Activated gamma-delta T cell (primary cell): ENCODE data around the gene METTL27.
"Not testable (repeated sequence)": the region's sequence is repeated elsewhere in the genome, so short reads cannot be mapped to it uniquely, and the experiment has no call there.

Experiments used
- DNase-seq: peaks from one replicate; lab custom pipeline; 2025; lab: John Stamatoyannopoulos, UW

Gene METTL27

DNA sequence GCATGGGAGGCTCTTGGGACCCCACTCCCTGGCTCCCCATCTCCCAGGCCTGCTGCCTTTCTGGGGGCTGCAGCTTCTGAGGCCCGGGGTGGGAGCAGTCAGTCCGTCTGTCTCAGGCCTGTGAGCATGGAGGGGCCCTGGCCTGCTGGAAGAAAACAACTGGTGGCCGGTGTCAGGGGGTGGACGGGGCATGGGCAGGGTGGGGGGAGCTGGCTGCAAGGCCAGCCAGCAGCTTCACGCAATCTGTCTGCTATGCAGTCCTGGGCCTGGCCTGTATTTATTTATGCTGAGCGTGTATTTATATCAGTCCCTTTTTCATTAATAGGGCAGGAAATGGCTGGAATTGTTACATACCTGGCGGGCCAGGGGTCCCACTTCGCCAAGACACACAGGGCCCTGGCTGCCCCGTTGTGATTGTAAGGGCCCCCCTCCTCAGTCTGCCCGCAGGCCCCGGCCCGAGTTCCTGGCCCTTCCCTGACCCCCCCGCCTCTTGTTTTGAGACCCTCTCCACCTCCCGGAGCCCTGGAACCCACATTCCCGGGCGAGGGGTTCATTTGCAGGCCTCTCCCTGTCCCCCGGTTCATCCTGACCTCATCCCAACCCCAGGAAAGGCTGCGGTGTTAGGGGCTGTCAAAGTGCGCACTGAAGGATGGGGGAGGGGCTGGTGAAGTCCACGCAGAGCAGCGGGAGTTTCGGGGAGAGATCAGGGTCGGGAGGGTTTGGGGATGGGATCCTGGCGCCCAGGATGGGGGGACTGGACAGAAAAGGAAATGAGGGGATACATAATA lies 26.9 kb upstream of the METTL27 start:
- no peak for DNase-seq

DNA sequence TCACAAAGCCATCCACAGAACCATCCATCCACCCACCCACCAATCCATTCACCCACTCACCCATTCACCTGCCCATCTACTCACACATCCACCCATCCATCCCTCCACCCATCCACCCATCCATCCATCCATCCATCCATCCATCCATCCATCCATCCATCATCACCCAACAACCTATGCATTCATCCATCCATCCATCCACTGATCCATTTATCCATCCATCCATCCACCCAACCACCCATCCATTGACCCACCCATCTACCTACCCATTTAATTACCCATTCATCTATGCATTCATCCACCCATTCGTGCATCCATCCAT lies 24.1 kb upstream of the METTL27 start:
- no peak for DNase-seq

DNA sequence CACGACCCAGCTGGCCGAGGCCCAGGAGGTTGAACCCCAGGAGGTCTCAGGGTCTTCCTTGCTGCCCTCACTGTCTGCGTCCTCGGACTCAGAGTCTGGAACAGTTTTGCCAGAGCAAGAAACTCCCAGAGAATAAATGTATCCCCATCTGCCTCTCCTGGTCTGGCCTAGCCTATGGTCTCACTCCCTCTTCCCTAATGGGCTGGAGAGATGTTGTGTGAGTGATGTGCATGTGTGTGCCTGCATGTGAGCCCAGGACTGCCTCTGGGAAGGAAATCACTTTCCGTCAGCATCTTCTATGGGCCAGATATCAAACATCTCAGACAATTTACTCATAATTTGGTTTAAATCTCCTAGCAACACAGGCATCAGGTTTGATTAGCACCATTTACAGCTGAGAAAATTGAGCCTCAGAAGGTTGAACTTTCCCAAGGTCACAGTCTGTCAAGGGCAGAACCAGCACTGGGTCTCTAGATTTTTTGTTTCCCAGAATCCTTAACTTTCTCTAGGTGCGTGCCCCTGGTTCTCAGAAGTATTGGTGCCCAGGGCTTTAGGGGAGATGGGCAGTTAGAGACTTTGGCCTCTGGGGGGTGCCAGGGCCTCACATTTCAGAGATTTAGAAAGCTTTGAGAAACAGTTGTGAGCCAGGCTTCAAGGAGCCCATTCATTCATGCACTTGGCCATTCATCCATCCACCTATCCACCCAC lies 23.6 kb upstream of the METTL27 start:
- no peak for DNase-seq

DNA sequence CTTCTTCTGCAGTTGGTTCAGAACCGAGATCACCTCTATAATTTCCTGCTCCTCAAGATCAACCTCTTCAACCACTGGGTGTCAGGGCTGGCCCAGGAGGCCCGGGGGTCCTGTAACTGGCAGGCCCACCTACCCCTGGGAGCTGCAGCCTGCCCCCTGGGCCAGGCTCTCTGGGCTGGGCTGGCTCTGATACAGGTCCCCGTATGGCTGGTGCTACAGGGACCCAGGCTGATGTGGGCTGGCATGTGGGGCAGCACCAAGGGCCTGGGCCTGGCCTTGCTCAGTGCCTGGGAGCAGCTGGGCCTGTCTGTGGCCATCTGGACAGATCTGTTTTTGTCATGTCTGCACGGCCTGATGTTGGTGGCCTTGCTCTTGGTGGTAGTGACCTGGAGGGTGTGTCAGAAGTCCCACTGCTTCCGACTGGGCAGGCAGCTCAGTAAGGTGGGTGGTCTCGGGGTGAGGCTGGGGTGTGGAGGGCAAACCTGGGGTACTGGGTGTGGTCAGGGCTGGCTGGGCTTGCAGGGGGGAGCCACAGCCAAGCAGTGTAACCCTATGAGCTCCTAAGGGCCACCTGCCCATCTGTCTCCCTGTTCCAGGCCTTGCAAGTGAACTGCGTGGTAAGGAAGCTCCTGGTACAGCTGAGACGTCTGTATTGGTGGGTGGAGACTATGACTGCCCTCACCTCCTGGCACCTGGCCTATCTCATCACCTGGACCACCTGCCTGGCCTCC lies 22.8 kb upstream of the METTL27 start:
- DNase-seq = no peak

DNA sequence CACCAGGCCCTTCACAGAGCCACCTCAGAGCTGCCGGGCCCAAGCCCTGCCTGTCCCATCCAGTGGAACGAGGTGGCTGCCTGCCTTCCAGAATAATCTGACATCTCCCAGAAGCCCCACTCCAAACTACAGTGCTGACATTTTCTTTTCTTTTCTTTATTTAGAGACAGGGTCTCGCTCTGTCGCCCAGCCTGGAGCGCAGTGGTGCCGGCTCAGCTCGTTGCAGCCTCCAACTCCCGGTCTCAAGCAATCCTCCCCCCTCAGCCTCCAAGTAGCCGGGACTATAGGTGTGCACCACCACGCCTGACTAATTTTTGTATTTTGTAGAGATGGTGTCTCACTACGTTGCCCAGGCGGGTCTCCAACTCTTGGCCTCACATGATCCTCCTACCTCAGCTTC lies 19.0 kb upstream of the METTL27 start:
- DNase-seq = no peak

DNA sequence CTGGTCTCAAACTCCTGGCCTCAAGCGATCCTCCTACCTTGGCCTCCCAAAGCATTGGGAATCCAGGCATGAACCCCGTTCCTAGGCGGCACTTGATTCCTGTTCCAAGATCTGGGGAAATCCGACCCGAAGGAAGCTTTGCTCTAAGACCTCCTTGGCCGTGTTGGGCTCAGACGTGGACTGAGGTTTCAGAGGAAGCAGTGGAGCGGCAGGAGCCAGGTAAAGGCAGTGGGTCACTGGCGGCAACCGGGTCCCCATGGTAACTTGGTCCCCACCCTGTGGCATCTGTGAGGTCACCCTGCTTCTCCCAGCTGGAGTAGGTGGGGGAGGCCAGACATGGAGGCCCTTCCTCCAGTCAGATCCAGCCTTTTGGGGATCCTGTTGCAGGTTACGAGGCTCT lies 18.5 kb upstream of the METTL27 start, which contains the start of gene TMEM270:
TMEM270 (plus strand) TSS at position 301 of the 400 bp plus-strand sequence; CDS start at position 337, 36 bp downstream.
- no peak for DNase-seq

DNA sequence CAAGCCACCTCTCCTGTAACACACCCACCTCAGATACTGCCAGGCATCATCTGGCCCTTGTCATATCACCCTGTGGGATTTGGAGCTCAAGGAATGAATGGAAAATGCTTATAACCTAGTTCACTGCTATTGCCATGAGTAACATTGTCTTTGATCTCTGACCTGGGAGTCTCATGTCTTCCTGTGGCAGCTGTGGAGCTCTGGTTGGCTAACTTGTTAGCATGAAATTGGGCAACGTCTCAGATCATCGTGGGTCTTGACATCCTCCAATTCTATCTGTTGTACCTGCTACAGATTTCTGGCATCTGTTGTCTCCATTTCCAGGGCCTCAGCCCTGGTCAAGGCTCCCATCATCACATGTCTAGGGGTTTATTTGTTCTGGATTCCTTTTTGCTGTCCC lies 16.5 kb upstream of the METTL27 start:
- DNase-seq = no peak

DNA sequence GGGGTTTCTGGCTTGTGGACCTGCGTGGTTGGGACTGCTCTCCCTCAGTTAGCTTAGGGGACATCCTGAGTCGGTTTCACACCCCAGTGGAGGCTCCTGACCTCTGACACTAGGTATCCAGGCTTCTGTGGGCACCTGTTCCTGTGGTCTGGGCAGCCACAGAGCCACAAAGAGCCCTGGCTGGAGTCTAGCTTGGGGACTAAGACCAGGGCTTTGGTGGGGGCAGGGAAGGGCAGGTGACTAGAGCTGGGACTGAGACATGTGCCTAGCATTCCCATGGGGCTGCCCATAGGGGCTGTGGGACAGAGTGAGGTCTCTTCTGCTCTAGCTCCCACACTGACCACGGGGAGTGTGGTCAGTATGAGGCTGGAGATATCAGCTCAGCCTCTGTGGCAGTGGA lies 14.6 kb upstream of the METTL27 start:
- DNase-seq = no peak

DNA sequence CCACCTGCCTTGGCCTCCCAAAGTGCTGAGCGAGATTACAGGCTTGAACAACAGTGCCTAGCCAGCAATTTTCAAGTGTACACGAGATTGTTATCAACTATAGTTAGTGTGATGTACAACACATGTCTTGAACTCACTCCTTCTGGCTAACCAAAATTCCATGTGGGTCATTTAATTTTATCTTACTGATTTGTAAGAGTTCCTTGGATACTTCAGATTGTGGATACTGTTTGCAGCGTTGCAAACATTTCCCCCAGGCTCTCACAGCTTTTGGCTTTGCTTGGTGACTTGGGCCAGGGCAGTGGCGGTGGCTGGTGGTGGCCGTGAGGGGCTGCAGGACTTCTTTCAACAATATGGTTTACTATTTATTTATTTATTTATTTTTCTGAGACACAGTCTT lies 10.2 kb upstream of the METTL27 start:
- DNase-seq = no peak

DNA sequence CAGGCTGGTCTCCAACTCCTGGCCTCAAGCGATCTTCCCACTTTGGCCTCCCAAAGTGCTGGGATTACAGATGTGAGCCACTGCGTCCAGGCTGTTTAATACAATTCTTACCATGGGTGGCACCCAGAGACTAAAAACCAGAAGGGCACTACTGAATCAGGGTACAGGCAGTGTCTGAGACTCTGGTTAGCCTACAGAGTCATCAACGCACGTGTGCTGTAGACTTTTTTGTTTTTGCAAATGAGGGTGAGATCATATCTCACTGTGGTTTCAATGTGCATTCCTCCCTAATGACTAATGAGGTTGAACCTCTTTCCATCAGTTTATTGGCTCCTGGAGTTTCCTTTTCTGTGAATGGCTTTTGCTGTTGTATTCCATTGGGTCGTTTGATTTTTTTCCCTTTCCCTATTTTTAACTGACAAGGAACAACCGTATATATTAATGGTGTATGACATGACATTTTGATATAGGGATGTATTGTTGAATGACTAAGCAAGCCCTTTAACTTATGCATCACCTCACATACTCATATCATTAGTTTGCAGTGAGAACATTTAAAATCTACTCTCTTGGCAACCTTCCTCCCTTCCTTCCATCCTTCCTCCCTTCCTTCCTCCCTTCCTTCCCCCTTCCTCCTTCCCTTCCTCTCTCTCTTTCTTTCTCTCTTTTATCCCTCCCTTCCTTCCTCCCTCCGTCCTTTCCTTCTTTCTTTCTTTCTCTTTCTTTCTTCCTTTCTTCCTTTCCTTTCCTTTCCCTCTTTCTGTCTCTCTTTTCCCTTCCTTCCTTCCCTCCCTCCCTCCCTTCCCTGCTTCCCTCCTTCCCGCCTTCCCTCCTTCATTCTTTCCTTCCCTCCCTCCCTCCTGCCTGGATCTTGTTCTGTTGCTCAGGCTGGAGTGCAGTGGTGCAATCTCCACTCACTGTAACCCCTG lies 9.4 kb upstream of the METTL27 start:
- no peak for DNase-seq

DNA sequence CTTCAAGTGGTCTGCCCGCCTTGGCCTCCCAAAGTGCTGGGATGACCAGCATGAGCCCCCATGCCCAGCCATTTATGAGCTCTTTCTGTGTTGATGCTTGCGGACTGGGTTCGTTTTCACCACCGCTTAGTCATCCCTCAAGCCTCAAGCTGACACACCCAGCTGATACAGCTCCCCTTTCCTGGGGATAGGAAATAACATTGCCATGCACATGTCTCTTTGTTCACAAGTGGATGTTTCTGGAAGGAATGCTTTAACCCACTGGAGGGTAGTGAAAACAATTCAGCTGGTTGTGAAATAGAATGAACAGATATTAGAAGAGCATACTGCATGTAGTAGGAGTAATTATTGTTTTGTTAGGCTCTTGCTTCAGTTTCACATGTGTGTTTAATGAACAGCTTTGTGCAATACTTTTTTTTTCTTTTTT lies 8.5 kb upstream of the METTL27 start:
- DNase-seq = no peak

DNA sequence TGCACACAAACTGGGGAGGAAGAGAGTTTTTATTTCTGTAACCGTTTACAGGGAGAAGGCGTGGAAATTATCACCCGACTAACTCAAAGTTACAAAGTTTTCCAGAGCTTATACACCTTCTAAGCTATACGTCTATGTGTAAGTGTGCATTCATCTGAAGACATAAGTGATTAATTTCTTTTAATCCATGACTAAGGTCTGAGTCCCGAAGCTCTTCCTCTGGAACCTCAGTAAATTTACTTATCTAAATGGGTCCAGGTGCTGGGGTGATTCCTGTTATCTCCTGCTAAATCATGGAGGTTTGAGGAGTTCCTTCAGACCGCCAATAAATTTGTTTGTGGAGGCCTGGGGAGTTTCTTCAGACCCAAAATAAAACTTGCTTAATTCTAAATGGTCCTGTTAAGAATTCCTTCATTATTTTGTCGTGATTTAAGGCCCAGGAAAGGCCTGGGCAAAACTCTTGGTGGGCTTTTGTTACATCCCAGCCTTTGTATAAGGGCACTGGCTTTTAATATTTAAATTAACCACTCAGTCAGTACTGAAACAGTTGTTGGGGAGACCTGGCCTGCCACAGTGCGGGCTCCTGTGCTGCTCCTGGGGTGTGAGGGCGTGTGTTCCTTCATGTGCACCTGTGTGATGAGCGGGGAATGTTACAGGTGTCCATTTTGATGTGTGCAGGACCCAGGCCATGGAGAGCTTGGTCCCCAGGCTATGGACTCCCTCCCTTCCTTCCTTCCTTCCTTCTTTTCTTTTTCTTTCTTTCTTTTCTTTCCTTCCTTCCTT lies 5.8 kb upstream of the METTL27 start:
- no peak for DNase-seq

DNA sequence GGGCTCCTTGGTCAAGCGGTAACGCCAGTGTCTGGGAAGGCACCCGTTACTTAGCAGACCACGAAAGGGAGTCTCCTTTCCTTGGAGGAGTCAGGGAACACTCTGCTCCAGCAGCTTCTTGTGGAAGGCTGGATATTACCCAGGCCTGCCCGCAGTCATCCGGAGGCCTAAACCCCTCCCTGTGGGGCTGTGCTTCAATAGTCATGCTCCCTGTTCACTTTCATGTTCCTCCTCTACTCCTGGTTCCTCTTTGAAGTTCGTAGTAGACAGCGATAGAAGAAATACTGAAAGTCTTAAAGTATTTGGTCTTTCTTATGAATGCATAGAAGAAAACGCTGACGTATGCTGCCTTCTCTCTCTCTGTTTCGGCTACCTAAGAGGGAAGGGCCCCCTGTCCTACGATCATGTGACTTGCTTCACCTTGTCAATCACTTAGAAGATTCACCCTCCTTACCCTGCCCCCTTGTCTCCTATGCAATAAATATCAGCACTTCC lies 3.4 kb upstream of the METTL27 start:
- DNase-seq = not testable (repeated sequence)

DNA sequence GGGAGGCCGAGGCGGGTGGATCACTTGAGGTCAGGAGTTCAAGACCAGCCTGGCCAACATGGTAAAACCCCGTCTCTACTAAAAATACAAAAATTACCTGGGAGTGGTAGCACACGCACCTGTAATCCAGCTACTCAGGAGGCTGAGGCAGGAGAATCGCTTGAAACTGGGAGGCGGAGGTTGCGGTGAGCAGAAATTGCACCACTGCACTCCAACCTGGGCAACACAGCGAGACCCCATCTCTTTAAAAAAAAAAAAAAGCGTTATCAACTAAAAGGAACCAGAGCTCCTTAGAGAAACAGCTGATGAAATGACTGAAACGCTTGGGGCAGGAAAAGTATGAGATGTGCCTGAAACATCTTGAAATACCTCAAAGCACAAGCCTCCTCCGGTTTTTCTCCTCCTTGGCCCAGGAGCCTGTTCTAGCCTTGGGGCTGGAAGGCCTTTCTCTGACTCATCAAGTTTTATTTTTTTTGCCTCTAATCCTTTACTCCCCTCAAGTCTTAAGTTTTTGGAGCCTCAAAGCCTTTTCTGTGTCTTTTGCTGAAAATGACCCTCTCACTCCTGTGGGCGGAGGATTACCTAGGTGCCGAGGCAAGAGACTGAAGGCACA lies 2.6 kb upstream of the METTL27 start:
- no peak for DNase-seq

DNA sequence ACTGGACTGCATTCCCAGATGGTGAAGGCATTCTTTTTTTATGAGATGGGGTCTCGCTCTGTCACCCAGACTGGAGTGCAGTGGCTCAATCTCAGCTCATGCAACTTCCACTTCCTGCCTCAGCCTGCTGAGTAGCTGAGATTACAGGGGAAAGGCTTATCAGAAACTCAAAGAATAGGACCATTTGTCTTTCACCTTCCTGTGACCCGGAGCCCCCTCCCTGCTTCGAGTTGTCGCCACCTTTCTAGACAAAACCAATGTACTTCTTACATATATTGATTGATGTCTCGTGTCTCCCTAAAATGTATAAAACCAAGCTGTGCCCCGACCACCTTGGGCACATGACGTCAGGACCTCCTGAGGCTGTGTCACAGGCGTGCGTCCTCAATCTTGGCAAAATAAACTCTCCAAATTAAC lies 1.8 kb upstream of the METTL27 start:
- no peak for DNase-seq

DNA sequence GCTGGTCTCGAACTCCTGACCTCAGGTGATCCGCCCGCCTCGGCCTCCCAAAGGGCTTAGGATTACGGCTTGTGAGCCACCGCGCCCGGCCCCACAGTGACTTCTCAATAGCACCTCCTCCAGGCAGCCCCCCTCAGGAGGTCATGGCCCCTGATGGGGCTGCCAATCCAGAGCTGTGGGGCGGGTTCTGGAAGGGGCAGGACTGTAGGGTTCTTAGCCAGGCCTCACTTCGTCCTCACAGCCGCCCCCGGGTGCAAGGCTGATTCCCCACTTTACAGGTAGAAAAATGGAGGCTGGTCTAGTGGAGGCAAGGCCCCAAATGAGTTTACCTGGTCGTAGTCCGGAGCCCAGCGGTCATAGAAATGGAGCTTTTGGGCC lies 638 bp downstream of the METTL27 start:
- DNase-seq = no peak

DNA sequence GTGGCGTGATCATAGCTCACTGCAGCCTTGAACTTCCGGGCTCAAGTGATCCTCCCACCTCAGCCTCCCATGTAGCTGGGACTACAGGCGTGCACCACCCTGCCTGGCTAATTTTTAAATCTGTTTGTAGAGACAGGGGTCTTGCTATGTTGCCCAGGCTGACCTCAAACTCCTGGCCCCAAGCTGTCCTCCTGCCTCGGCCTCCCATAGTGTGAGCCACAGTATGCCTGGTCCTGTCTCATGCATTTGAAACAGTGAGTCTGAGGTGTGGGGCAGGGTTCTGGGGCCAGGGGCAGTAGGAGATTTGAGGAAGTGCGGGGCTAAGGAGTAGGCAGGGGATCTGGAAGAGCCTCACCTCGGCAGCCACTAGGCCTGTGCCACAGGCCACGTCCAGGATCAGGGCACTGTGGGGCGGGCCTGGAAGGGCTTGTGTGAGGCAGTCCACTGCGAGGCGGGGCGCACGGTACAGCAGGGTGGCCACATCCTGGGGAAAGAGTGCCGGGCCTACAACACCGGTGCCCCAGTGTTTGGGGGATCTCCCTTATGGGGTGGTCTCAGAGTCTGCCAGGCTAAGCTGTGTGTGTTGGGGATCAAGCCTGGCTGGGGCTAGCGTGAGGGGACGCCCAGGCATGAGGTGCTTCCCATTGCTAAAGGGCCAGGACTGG lies 1.5 kb downstream of the METTL27 start:
- no peak for DNase-seq

DNA sequence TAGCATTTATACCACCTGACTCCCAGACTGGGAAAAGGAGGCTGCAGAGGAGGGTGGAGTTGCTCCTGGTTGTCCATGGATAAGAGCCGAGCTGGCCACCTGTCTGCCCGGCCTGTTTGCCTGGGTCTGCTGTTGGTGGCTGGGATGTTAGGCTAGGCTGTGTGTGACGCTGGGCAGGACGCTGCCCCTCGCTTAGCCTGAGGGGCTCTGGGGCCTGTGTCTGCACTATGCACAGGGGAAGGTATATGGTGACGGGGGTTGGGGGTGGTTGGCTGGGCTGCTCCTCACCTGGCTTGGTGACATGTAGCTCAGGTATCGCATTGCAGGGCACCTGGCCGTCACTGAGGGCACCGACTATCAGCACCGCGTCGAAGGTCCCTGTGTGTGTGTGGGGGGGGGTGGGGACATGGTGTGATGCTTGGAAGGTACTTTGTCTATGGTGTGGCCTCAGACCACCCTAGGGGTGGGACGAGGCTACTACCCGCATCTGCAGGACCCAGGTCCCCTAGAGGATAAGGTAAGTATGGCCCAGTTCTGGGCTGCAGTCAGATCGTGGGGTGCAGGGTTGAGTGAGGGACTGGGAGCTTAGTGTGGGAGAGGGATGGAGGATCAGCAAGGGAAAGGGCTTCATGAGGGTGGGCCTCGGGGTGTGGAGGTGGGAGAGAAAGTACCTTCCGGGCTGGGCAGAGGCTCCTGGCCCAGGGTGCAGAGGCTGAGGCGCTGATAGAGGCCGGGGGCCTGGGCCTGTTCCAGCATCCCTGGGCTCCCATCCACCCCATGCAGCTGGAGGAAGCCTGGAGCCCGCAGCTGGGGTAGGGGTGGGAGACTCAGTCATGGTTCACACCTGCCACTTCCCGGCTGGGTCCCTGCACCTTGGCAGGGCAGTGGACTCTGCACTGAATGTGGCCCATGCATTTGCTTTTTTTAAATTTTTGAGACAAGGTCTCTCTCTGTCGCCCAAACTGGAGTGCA lies 2.3 kb downstream of the METTL27 start:
- DNase-seq = no peak

DNA sequence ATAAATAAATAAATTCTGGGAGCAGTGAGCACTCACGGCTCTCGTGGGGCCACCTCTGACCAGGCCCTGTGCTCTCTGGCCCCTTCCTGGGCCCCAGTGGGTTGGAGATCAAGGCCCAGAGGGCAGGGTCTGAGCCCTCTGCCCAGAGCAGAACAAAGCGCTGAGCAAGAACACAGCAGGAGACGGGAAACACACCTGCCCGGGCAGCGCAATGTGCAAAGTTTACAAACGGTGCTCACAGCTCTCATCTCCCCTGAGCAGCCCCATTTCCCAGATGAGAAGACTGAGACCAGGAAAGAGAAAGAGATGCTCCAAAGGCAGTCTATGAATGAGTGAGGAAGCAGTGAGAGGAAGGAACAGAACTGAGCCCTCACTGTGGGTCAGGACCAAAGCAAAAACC lies 3.0 kb downstream of the METTL27 start:
- no peak for DNase-seq
